HCT116 (cell line): ENCODE data around the gene NOLC1. TPM values are rescaled to one million over a fixed set of nuclear protein-coding genes. Genes with fewer than 3 reads are reported as not detected.

Source experiments
- ATAC-seq: fragments of 200-7000 bp; cut with Tn5 transposase; 2 replicates; pipeline ENCODE4 v1.9.1; 2020; ENCODE audit warnings: mild to moderate bottlenecking, moderate library complexity
- BruUV-seq: library from RNA; stranded (reverse); fragments of 400-500 nt; replicated peaks from 2 replicates; lab custom pipeline; 2021; lab: Mats Ljungman, UMichigan
- CTCF ChIA-PET: fragments of 300-600 bp; sonication (Branson Sonifier 250); formaldehyde crosslinking; loops from one replicate; lab custom pipeline; 2021; ENCODE audit warnings: antibody characterized with exemption; lab: Charles Lee
- POLR2A ChIA-PET: fragments of 300-600, 350-600 bp; sonication (Branson Sonifier 250); formaldehyde crosslinking; loops from one replicate; lab custom pipeline; 2021; ENCODE audit warnings: antibody characterized with exemption; lab: Charles Lee
- RAD21 ChIA-PET, 2 experiments: fragments of 300-600 bp; sonication (Branson Sonifier 250); formaldehyde crosslinking; loops; one replicate each; lab custom pipeline; 2023; ENCODE audit warnings: low total read pairs in 2 of 2; ENCODE audit not compliant: uncharacterized antibody in 2 of 2, unreplicated experiment in 2 of 2, low non-redundant PET in 1 of 2; lab: Charles Lee
- DNase-seq: peaks from one replicate; pipeline ENCODE4 v3.0.0-alpha.2; 2010; ENCODE audit warnings: low read depth, low spot score
- H2AFZ ChIP-seq: fragments of 200-600 bp; shearing (Covaris generic), sonication (generic); 2 replicates; pipeline ENCODE4 v1.6.1; 2017; ENCODE audit warnings: low read depth, mixed run types, mixed read lengths, antibody characterized with exemption, low read length; ENCODE audit not compliant: poor library complexity, severe bottlenecking
- H3K27ac ChIP-seq: 2 replicates; pipeline ENCODE4 v1.5.1; 2012; ENCODE audit warnings: low read depth, low read length
- H3K27me3 ChIP-seq: fragments of 200-600 bp; sonication (generic); 2 replicates; pipeline ENCODE4 v1.6.1; 2016; ENCODE audit warnings: mixed run types, low read length, mixed read lengths; ENCODE audit not compliant: insufficient read depth
- H3K36me3 ChIP-seq, 2 experiments: fragments of 200-500 bp in 1 of 2; fragments of 200-600 bp in 1 of 2; sonication (Bioruptor generic) in 1 of 2; sonication (generic) in 1 of 2; 2 replicates each; pipeline versions ENCODE4 v1.5.1 to v1.6.1; 2014 to 2016; ENCODE audit warnings: low read length in 2 of 2, inconsistent platforms in 1 of 2, mixed read lengths in 1 of 2, mixed run types in 1 of 2; ENCODE audit not compliant: insufficient read depth in 2 of 2, control insufficient read depth in 1 of 2
- H3K4me1 ChIP-seq, 2 experiments: fragments of 200-600 bp in 1 of 2; sonication (generic) in 1 of 2; 2 replicates each; pipeline versions ENCODE4 v1.5.1 to v1.6.1; 2012 to 2017; ENCODE audit warnings: low read length in 2 of 2, inconsistent platforms in 1 of 2, mild to moderate bottlenecking in 1 of 2, mixed read lengths in 1 of 2, mixed run types in 1 of 2, moderate library complexity in 1 of 2; ENCODE audit not compliant: insufficient read depth in 2 of 2, control insufficient read depth in 1 of 2
- H3K4me2 ChIP-seq: fragments of 200-600 bp; sonication (generic); 2 replicates; pipeline ENCODE4 v1.6.1; 2017; ENCODE audit warnings: mixed run types, low read length, mixed read lengths
- H3K4me3 ChIP-seq, 2 experiments: fragments of 200-600 bp in 1 of 2; sonication (generic) in 1 of 2; replicated peaks in 1 of 2; 2 replicates each; pipeline ENCODE4 v1.5.1; 2011 to 2016; ENCODE audit warnings: low read length in 2 of 2, control low read depth in 1 of 2, low read depth in 1 of 2, mild to moderate bottlenecking in 1 of 2, mixed read lengths in 1 of 2, mixed run types in 1 of 2
- H3K79me2 ChIP-seq: fragments of 200-600 bp; sonication (generic); 2 replicates; pipeline ENCODE4 v1.6.1; 2017; ENCODE audit warnings: mild to moderate bottlenecking, mixed run types, low read length, moderate library complexity, mixed read lengths; ENCODE audit not compliant: insufficient read depth
- H3K9ac ChIP-seq: fragments of 200-600 bp; sonication (generic); 2 replicates; pipeline ENCODE4 v1.6.1; 2016; ENCODE audit warnings: low read length, mixed read lengths
- H3K9me2 ChIP-seq: fragments of 200-600 bp; sonication (generic), shearing (Covaris generic); 2 replicates; pipeline ENCODE4 v1.6.1; 2017; ENCODE audit warnings: mixed run types, mild to moderate bottlenecking, moderate library complexity; ENCODE audit not compliant: insufficient read depth
- H3K9me3 ChIP-seq, 2 experiments: fragments of 200-500 bp in 1 of 2; fragments of 200-600 bp in 1 of 2; sonication (Bioruptor generic) in 1 of 2; sonication (generic) in 1 of 2; 2 replicates each; pipeline ENCODE4 v1.6.1; 2014 to 2017; ENCODE audit warnings: low read length in 2 of 2, mixed read lengths in 2 of 2, inconsistent platforms in 1 of 2, low read depth in 1 of 2, mild to moderate bottlenecking in 1 of 2, mixed run types in 1 of 2, moderate library complexity in 1 of 2; ENCODE audit not compliant: control insufficient read depth in 1 of 2, insufficient read depth in 1 of 2
- H4K20me1 ChIP-seq: fragments of 200-600 bp; sonication (generic), shearing (Covaris generic); 2 replicates; pipeline ENCODE4 v1.6.1; 2017; ENCODE audit warnings: mixed run types, mild to moderate bottlenecking, moderate library complexity; ENCODE audit not compliant: insufficient read depth
- ELF1 ChIP-seq: IDR thresholded peaks from 2 replicates; pipeline ENCODE4 v1.6.1; 2012; ENCODE audit warnings: low read depth, borderline replicate concordance
- EZH2phosphoT487 ChIP-seq: fragments of 200-600 bp; IDR thresholded peaks from 2 replicates; pipeline ENCODE4 v1.6.1; 2018; ENCODE audit warnings: antibody characterized with exemption, borderline replicate concordance
- POLR2AphosphoS5 ChIP-seq: IDR thresholded peaks from 2 replicates; pipeline ENCODE4 v1.6.1; 2011; ENCODE audit warnings: mild to moderate bottlenecking, low read depth, low read length, moderate library complexity
- YY1 ChIP-seq: IDR thresholded peaks from 2 replicates; pipeline ENCODE4 v1.6.1; 2011; ENCODE audit warnings: low read length, low read depth, moderate library complexity, mild to moderate bottlenecking; ENCODE audit not compliant: insufficient replicate concordance; ENCODE audit errors: extremely low read depth
- ZFX ChIP-seq: fragments of 450-650 bp; IDR thresholded peaks from 2 replicates; pipeline ENCODE4 v1.6.1; 2017
- intact Hi-C: fragments of 100-400 bp; cut with micrococcal nuclease; formaldehyde crosslinking; loops from 2 replicates; pipeline ENCODE4 v1.10.0; 2022
- total RNA-seq: library from RNA; stranded (reverse); gene quantifications from one replicate; pipeline ENCODE4 v1.2.1, GENCODE V29; 2021; ENCODE audit not compliant: unreplicated experiment

The NOLC1 gene
- total RNA-seq, 1 experiment from 2014 or later: 231 TPM

DNA sequence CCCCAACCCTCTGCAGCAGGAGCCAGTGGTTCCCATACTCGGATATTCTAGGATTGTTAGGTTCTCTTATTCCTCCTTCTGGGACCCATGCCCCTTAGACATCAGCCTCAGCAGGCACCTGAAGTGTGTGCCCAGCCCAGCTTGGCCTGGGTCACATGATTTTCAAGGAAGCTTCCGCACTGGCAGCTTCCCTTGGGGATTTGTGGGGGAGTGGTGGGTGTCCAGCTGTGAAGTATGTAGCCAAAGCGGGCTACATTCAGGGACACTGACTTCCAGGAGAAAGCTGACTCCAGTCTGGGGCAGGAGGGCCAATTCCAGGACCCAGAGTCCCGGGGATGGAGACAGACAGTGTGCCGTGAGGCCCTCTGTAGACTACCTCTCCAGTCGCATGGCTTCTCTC is 33.3 kb upstream of the NOLC1 start:
- Histone ChIP-seq H3K9ac (peak overlapping the region; percentile 82), H3K36me3 (no peaks in the 10 kb centered on the region), H3K9me3 (no peaks in the 10 kb centered on the region), H3K79me2 (peaks cover 50% of the 10 kb centered on the region), H4K20me1 (no peaks in the 10 kb centered on the region; the same call in 1 of the 2 replicates), H3K27me3 (no peaks in the 10 kb centered on the region), H3K27ac (peak overlapping the region; percentile 88), H3K9me2 (no peaks in the 10 kb centered on the region)
- DNase-seq (no peak), ATAC-seq (no peak)
- intact Hi-C loops: no loop called here
- no TSS peak for BruUV-seq
- CTCF ChIA-PET: interaction anchor here (0.8 to 1.4 kb wide), 4 partner anchors 18 to 278 kb away, joined by 3 read pairs; partner anchors contain the start of gene NOLC1
- POLR2A ChIA-PET: interaction anchor here (0.6 to 1.4 kb wide), 5 partner anchors 9 to 62 kb away, joined by 3 to 4 read pairs (median 3); no protein-coding TSS in a partner anchor
- no peak for TF ChIP-seq ELF1
- TF ChIP-seq, all 23 proteins: peak for 0
- RAD21 ChIA-PET: no interaction called here
- Histone ChIP-seq H2AFZ (no peak overlapping the region), H3K4me2 (peak overlapping the region; percentile 93), H3K4me1 (peaks cover 51 to 74% of the 10 kb centered on the region in 2 experiments), H3K4me3 (peak overlapping the region; percentile 81 to 89)

DNA sequence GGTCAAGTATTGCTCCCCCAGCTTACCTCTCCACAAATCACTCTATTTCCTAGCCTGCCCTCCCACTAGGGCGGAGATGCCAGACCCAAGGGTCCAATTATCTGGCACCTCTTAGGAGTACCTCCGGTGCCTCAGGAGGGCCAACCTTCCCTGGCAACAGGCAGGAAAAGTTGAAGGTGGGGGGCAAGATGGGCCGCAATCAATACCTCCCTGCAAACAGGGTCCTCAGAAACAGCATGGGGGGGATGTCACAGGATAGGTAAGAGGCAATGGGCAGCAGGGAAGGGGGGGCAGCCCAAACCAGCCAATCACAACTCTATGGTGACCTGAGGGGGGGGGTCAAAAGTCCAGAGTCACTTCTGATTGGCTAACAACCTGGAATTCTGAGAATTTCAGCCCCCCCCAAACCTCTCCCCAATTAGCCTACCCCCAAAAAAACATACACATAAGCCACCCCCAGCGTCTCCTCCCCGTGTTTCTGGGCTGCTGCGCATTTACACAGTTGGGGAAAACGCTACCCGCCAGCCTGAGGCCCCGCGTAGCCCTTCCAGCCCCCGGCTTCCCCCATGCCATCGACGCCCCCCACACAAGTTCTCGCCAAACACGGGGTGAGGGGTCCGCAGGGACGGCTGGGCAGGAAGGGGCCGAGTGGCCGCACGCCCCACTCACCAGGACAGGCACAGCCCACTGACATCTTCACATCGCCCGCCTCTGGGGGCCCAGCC is 32.6 kb upstream of the NOLC1 start:
- H3K36me3 ChIP-seq: no peaks in the 10 kb centered on the region
- no peak for TF ChIP-seq ZFX
- TF ChIP-seq POLR2AphosphoS5: peak; percentile 31; the same call in 1 of the 2 replicates
- no peak for TF ChIP-seq YY1
- no peak for TF ChIP-seq EZH2phosphoT487
- CTCF ChIA-PET: interaction anchor here (0.8 to 1.4 kb wide), 4 partner anchors 19 to 279 kb away, joined by 3 read pairs; partner anchors contain the start of gene NOLC1
- H2AFZ ChIP-seq: peak overlapping the region; percentile 3
- H3K27ac ChIP-seq: peak overlapping the region; percentile 88
- RAD21 ChIA-PET: no interaction called here
- BruUV-seq: no TSS peak
- no peaks in the 10 kb centered on the region for H3K27me3 ChIP-seq
- POLR2A ChIA-PET: interaction anchor here (0.6 to 1.4 kb wide), 3 partner anchors 8 to 63 kb away, joined by 3 to 4 read pairs (median 4); no protein-coding TSS in a partner anchor
- H3K9me3 ChIP-seq: no peaks in the 10 kb centered on the region
- H3K79me2 ChIP-seq: peaks cover 44% of the 10 kb centered on the region
- peak overlapping the region; percentile 81 to 89 for H3K4me3 ChIP-seq
- no peaks in the 10 kb centered on the region for H3K9me2 ChIP-seq
- peak overlapping the region; percentile 93 for H3K4me2 ChIP-seq
- no peaks in the 10 kb centered on the region for H4K20me1 ChIP-seq
- H3K4me1 ChIP-seq: peaks cover 51 to 71% of the 10 kb centered on the region in 2 experiments
- H3K9ac ChIP-seq: peak overlapping the region; percentile 82
- ATAC-seq (peak; percentile 45), DNase-seq (peak; percentile 59)
- intact Hi-C loops: no loop called here
